ENCODE results near the gene CDC5L.
"Not testable (repeated sequence)": the region's sequence is repeated elsewhere in the genome, so short reads cannot be mapped to it uniquely, and the experiment has no call there.

CDC5L gene

GRCh38 chr6:44387346-44388134 lies at the start of gene CDC5L:
TSS of gene CDC5L (plus strand) at chr6:44387706. CDS start at chr6:44387824, 118 bp downstream.
- DNase-seq = peak; percentile 99

- peak; percentile 47 for DNase-seq
Measured at GRCh38 chr6:44338228-44339122, 49.0 kb upstream of the CDC5L start.

DNA sequence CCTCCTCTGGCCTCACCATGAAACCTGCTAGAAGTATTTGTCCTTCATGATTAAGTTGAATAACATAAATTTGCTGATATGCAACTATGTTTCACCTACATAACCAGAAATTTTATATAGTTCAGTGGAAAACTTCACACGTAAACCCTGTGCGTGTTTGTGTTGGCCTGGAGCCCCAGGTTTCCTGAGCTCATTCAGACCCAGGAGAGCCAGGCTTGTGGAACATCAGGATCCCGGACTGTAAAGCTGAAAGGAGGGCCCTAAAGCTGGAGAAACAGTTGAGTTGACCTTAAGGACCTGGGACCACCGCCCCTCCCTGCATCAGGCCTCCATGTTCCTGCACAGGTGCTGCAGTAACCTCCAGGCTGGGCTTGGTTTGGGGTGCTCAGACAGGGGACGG lies 48.2 kb upstream of the CDC5L start:
- no peak for DNase-seq

- DNase-seq = peak; percentile 48
Measured at GRCh38 chr6:44339763-44340625, 47.5 kb upstream of the CDC5L start.

DNA sequence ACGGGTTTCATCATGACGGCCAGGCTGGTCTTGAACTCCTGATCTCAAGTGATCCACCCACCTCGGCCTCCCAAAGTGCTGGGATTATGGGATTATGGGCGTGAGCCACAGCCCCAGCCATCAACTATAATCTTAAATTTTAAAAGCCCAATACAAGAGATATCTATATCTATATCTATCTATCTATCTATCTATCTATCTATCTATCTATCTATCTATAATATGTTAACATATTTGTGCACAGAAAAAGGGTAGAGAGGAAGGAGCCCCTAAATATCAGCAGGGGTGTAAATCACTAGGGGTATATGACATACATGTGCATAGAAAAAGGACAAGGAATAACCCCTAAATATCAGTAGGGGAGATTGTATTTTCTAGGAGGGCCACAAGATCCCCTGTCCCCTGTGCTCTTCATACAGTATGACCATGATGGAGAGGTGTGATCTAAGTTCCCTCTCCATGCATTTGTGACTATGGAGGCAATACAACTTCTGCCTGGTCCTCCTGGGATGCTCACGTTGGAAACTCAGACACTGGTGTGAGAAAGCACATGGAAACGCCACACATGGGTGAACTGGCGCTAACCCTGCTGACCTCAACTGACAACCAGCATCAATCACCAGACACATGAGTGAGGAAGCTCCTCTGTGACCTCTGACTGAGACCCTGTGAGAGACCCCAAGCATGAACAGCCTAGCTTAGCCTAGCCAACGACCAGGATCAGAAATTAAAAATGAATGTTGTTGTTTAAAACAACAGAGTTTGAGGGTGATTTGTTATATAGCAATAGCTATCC lies 46.2 kb upstream of the CDC5L start:
- no peak for DNase-seq

DNA sequence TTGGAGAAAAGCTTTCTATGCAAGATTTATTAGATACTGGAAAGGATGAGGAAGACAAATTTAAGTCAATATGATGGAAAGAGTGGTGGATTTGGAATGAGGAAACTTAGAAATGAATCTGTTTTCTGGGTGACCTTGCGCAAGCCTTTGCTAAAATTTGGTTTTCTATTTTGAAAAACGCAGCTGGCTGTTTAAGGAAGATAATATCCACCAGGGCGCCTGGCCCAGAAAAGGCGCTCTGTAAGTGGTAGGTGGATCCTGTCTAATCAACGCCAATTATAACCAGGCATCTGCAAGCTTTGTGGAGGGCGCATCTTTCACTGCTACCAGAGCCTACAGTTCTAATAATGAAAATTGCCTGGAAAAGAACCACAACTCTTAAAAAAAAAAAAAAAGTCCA lies 45.5 kb upstream of the CDC5L start:
- no peak for DNase-seq

- DNase-seq = no peak
Measured at GRCh38 chr6:44342489-44342888, 45.0 kb upstream of the CDC5L start, which contains the start of gene SPATS1. TSS of gene SPATS1 (plus strand) at chr6:44342650. CDS start at chr6:44343096, 446 bp downstream.

DNA sequence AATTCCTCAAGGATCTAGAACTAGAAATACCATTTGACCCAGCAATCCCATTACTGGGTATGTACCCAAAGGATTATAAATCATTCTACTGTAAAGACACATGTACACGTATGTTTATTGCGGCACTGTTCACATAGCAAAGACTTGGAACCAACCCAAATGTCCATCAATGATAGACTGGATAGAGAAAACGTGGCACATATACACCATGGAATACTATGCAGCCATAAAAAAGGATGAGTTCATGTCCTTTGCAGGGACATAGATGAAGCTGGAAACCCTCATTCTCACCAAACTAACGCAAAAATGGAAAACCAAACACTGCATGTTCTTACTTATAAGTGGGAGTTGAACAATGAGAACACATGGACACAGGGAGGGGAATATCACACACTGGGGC lies 40.7 kb upstream of the CDC5L start:
- not testable (repeated sequence) for DNase-seq

GRCh38 chr6:44349904-44350649 lies 37.4 kb upstream of the CDC5L start:
- DNase-seq = no peak

GRCh38 chr6:44350650-44350994 lies 36.9 kb upstream of the CDC5L start:
- DNase-seq = not testable (repeated sequence)

- DNase-seq = no peak
Measured at GRCh38 chr6:44352259-44352658, 35.2 kb upstream of the CDC5L start.

- no peak for DNase-seq
Measured at GRCh38 chr6:44353336-44353735, 34.2 kb upstream of the CDC5L start.

DNA sequence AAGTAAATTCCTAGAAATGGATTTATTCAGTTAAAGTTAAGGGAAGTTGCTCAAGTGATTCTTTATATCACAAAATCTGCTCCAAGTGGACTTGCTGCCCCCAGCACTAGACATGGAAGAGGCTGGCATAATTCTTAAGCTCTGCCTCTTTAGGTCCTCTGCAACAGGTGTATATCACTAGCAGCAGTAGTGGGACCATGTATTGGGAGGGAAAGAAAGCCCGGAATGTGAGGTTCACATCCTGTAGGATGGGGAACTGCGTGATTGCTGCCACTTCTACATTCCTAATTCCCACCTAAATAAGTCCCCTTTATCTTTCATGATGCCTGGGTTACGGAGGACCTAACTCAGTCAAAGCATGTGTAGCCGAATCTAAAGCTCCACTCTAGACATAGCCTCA lies 31.9 kb upstream of the CDC5L start:
- DNase-seq = no peak

DNA sequence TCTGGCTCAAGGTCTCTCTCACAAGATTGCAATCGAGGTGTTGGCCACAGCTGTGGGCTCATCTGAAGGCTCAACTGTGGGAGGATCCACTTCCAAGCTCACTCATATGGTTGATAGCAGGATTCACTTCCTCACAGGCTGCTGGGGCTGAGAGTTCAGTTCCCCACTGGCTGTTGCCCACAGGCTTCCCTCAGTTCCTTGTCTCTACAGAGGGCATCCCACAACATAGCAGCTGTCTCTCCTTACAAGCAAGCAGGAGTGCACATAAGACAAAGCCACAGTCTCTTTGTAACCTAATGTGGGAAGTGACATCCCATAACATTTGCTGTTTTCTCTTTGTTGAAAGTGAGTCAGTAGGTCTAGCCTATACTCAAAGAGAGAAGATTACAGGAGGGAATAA lies 31.0 kb upstream of the CDC5L start:
- DNase-seq = no peak

- DNase-seq = no peak
Measured at GRCh38 chr6:44359973-44360372, 27.5 kb upstream of the CDC5L start.

DNA sequence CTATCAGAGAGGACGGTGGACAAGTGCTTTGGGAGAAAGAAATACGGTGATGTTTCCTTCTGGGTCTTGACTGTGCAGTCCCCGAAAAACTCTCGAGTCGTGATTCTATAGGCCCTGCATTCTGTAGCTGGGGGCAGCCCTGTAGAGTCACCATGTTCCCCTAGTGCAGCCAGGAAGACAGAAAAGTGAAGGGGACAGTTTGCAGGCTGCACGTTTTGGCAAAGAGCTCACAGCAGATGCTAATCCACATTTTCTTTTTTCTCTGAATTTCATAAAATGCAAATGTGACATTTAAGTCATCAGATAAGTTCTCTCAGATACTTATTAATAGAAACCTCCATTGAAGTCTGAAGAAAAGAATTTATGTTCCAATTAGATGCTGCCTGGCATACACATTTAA lies 25.6 kb upstream of the CDC5L start:
- DNase-seq = no peak

DNA sequence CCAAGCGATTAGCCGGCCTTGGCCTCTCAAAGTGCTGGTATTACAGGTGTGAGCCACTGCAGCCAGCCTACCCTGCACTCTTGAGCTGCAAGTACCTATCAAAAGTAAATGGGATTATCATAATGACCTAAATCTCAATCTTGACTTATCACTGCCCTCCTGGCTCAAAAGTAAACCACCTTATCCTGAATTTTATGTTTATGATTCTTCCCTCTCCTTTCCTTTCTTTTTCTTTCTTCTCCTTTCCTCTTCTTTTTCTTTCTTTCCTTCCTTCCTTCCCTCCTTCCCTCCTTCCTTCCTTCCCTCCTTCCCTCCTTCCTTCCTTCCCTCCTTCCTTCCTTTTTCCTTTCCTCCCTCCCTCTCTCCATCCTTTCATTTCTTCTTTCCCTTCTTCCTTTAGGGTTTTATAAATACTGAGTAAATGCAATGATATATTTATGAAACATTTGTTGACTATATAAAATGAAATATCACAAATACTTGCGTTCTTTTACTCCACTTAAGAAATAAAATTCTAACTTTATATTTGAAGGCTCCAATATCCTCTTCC lies 24.1 kb upstream of the CDC5L start:
- no peak for DNase-seq

- DNase-seq = no peak
Measured at GRCh38 chr6:44366781-44367180, 20.7 kb upstream of the CDC5L start.

DNA sequence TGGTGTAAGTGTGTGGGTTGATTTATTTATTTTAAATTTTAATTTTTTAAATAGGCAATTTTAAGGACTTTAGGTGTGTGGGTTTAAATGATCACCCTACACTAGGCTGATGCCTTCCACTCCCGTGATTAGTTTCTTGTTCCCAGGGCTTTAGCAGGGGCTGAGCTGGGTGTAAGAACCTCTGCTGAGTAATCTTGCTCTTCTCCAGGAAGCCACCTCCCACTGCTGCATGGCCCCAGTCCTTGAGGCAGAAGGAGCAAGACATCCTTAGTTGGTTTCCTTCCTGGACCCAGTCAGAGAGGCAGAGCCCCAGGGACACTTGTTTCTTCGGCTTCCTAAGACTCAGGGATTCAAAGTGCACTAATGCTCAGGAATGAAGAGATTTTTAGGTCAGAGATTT lies 19.8 kb upstream of the CDC5L start:
- no peak for DNase-seq

GRCh38 chr6:44373051-44373450 lies 14.5 kb upstream of the CDC5L start:
- no peak for DNase-seq

- DNase-seq = no peak
Measured at GRCh38 chr6:44373787-44374186, 13.7 kb upstream of the CDC5L start.

Measured in HCEC 1CT (cell line).